HEK293T (cell line): ENCODE data around the gene FRMD5.

Experiments
- CTCF ChIA-PET: fragments of 350-600 bp; formaldehyde crosslinking; extraction: SDS; loops from one replicate; lab custom pipeline; 2021; ENCODE audit warnings: antibody characterized with exemption, inconsistent platforms; lab: Yijun Ruan, JAX
- POLR2A ChIA-PET: fragments of 350-600 bp; formaldehyde crosslinking; extraction: SDS; loops from one replicate; lab custom pipeline; 2020; ENCODE audit warnings: antibody characterized with exemption, inconsistent platforms; lab: Yijun Ruan, JAX
- DNase-seq: peaks from one replicate; pipeline ENCODE4 v3.0.0; 2012; ENCODE audit warnings: mixed read lengths; ENCODE audit errors: extremely low spot score
- ARNT ChIP-seq: fragments of 450-650 bp; IDR thresholded peaks from 2 replicates; pipeline ENCODE4 v1.6.1; 2017; ENCODE audit warnings: mild to moderate bottlenecking
- BHLHE40 ChIP-seq: fragments of 450-650 bp; IDR thresholded peaks from 2 replicates; pipeline ENCODE4 v1.6.1; 2016; ENCODE audit warnings: mild to moderate bottlenecking, moderate library complexity, borderline replicate concordance
- CTBP1 ChIP-seq: fragments of 450-650 bp; IDR thresholded peaks from 2 replicates; pipeline ENCODE4 v1.6.1; 2016; ENCODE audit warnings: borderline replicate concordance
- ELF4 ChIP-seq: fragments of 450-650 bp; IDR thresholded peaks from 2 replicates; pipeline ENCODE4 v1.6.1; 2017; ENCODE audit warnings: antibody characterized with exemption
- FOXA1 ChIP-seq: fragments of 450-650 bp; IDR thresholded peaks from 2 replicates; pipeline ENCODE4 v1.6.1; 2016; ENCODE audit warnings: mild to moderate bottlenecking
- FOXK2 ChIP-seq: fragments of 450-650 bp; IDR thresholded peaks from 2 replicates; pipeline ENCODE4 v1.6.1; 2016; ENCODE audit warnings: mild to moderate bottlenecking
- FOXM1 ChIP-seq: fragments of 450-650 bp; IDR thresholded peaks from 2 replicates; pipeline ENCODE4 v1.6.1; 2017; ENCODE audit warnings: mild to moderate bottlenecking, borderline replicate concordance
- HDGF ChIP-seq: fragments of 450-650 bp; IDR thresholded peaks from 2 replicates; pipeline ENCODE4 v1.6.1; 2017; ENCODE audit warnings: antibody characterized with exemption, borderline replicate concordance
- L3MBTL2 ChIP-seq: fragments of 450-650 bp; conservative IDR thresholded peaks from 2 replicates; pipeline ENCODE4 v1.6.1; 2016; ENCODE audit warnings: mild to moderate bottlenecking
- LEF1 ChIP-seq: fragments of 450-650 bp; IDR thresholded peaks from 2 replicates; pipeline ENCODE4 v1.6.1; 2017; ENCODE audit warnings: mild to moderate bottlenecking, borderline replicate concordance
- NFRKB ChIP-seq: fragments of 450-650 bp; IDR thresholded peaks from 2 replicates; pipeline ENCODE4 v1.6.1; 2016; ENCODE audit warnings: mild to moderate bottlenecking, moderate library complexity
- SP1 ChIP-seq: fragments of 450-650 bp; IDR thresholded peaks from 2 replicates; pipeline ENCODE4 v1.6.1; 2017
- SUZ12 ChIP-seq: fragments of 450-650 bp; IDR thresholded peaks from 2 replicates; pipeline ENCODE4 v1.6.1; 2016; ENCODE audit warnings: mild to moderate bottlenecking
- TARDBP ChIP-seq: fragments of 450-650 bp; IDR thresholded peaks from 2 replicates; pipeline ENCODE4 v1.6.1; 2016
- ZNF384 ChIP-seq: fragments of 450-650 bp; IDR thresholded peaks from 2 replicates; pipeline ENCODE4 v1.6.1; 2016
- TF ChIP-seq, protein P1 (sequence below): fragments of 450-650 bp; IDR thresholded peaks from 2 replicates; pipeline ENCODE4 v1.6.1; 2016

The FRMD5 gene

DNA sequence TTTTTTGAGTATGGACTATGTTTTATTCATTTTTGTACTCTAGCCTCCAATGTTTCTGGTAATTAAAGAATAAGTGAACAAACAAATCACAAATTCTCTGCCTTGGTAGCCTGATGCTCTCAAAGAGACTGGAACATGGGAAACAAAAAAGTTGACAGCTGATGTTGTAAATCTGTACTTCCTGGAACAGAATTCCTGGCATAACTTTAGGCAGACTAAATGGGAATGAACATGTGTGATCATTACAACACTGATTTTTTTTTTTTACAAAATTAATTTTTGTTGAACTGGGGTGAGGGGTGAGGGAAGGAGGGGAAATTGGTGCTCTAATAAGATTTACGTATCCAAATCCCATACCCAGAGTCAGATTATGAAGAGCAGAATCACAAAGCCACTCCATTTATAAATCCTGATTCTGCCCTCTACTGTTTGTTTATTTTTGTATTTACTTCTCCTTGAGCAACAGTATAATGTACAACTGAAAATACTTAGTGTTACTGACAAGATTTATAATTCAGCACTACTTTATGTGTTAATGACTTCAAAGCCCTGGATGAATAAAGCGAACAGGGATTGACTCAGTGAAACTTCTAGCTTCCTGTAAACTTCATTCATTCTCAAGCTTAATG lies 165.0 kb downstream of the FRMD5 start:
- no peak for DNase-seq
- POLR2A ChIA-PET: no interaction called here
- no peak for TF ChIP-seq CTBP1
- TF ChIP-seq HDGF: no peak
- no peak for TF ChIP-seq ZNF384
- TF ChIP-seq, protein P1, sequence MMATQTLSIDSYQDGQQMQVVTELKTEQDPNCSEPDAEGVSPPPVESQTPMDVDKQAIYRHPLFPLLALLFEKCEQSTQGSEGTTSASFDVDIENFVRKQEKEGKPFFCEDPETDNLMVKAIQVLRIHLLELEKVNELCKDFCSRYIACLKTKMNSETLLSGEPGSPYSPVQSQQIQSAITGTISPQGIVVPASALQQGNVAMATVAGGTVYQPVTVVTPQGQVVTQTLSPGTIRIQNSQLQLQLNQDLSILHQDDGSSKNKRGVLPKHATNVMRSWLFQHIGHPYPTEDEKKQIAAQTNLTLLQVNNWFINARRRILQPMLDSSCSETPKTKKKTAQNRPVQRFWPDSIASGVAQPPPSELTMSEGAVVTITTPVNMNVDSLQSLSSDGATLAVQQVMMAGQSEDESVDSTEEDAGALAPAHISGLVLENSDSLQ: no peak
- TF ChIP-seq FOXM1: no peak
- CTCF ChIA-PET: interaction anchor here (1.5 kb wide), 1 partner anchor 36 kb away, joined by 3 read pairs; no protein-coding TSS in a partner anchor

- POLR2A ChIA-PET: no interaction called here
- DNase-seq: no peak
- no peak for TF ChIP-seq SUZ12
- TF ChIP-seq FOXM1: no peak
- TF ChIP-seq, protein P1: no peak
- CTCF ChIA-PET: interaction anchor here (0.6 to 1.5 kb wide), 2 partner anchors 37 to 252 kb away, joined by 3 read pairs; partner anchors contain the start of gene ELL3
Observed at GRCh38 chr15:44029003-44029402, 166.1 kb downstream of the FRMD5 start.

GRCh38 chr15:44028349-44028748 lies 166.7 kb downstream of the FRMD5 start:
- CTCF ChIA-PET: interaction anchor here (1.5 kb wide), 1 partner anchor 38 kb away, joined by 3 read pairs; no protein-coding TSS in a partner anchor

DNA sequence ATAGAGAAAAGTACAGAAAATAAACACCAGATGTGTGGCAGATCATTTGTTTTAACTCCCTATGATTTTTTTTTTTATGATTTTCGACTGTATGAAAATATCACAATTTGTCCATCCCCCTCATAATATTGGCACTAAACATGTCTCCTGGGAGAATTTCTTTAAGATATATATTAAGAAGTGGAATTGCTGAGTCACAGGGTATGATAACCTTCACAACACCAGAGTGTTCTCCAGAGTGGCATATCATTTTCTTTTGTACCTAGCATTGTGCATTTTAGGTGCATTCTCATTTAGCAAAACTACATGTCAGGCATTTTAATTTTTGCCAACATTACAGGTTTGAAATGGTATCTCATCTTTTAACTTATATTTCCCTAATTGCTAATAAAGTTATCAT lies 170.9 kb downstream of the FRMD5 start:
- POLR2A ChIA-PET: no interaction called here
- CTCF ChIA-PET: no interaction called here
- no peak for DNase-seq
- TF ChIP-seq LEF1 (no peak), SUZ12 (no peak), SP1 (no peak), ARNT (no peak), ZNF384 (no peak), FOXM1 (no peak), HDGF (no peak), L3MBTL2 (no peak)

More at GRCh38 chr15:44028349-44028748, 166.7 kb downstream of the FRMD5 start:
- POLR2A ChIA-PET: no interaction called here
- TF ChIP-seq ZNF384: no peak
- TF ChIP-seq L3MBTL2: no peak
- DNase-seq: no peak

DNA sequence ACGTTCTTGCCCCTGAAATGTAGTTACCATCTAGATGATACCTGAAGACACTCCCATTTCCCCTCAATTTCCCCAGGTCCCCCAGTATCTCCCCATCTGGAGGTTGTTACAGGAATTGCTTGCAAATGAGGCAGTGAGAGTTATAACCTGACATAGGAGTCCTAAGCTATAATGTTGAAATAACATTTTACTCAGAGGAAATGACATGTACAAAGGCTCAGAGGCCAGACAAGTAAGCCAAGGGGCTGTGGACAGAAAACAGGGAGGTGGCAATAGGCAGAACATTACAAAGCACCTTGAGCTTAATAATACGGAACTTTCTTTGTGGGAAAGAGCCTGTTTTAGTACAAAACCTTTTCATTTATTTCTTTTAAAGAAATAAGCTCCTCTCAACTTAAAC lies 171.9 kb downstream of the FRMD5 start:
- POLR2A ChIA-PET: no interaction called here
- no peak for DNase-seq
- TF ChIP-seq, protein P1: no peak
- TF ChIP-seq L3MBTL2 (no peak), LEF1 (no peak), FOXK2 (no peak), ZNF384 (no peak), CTBP1 (no peak), ARNT (no peak), FOXA1 (no peak), NFRKB (no peak), FOXM1 (no peak), HDGF (no peak), BHLHE40 (no peak), SP1 (no peak), TARDBP (no peak)
- CTCF ChIA-PET: no interaction called here

DNA sequence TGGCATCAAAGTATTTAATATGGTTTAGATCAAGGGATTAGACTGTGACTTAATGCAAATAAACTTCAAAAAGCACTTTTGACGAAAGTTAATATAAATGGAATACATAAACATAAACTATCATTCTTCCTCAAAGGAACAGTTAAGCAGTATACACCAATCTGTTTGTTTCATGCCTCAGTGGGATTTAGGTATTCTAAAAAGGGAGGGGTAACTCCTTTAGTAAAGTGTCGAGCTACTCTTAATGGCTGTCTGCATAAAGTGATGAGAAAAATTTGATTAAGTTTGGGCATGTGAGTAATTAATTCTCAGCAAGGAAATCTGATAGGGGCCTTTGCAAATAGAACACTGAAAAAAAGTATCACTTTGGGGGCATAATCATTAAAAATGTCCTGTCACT lies 176.9 kb downstream of the FRMD5 start:
- DNase-seq: no peak
- TF ChIP-seq L3MBTL2: no peak
- no peak for TF ChIP-seq CTBP1
- no peak for TF ChIP-seq FOXA1
- TF ChIP-seq, protein P1: no peak
- no peak for TF ChIP-seq BHLHE40
- TF ChIP-seq FOXK2: no peak
- no peak for TF ChIP-seq ARNT
- TF ChIP-seq NFRKB: no peak
- no peak for TF ChIP-seq LEF1
- TF ChIP-seq SP1: no peak
- TF ChIP-seq ZNF384: no peak
- no peak for TF ChIP-seq FOXM1
- TF ChIP-seq TARDBP: no peak
- TF ChIP-seq ELF4: no peak
- TF ChIP-seq HDGF: no peak
- TF ChIP-seq SUZ12: no peak
- CTCF ChIA-PET: no interaction called here
- POLR2A ChIA-PET: no interaction called here
